HG03565 (cell line): ENCODE results near the gene ATXN1.
A peak's percentile ranks its signal among the peaks of the same experiment; 100 is the strongest.
"Not testable (repeated sequence)": the region's sequence is repeated elsewhere in the genome, so short reads cannot be mapped to it uniquely, and the experiment has no call there.

Experiments used
- ATAC-seq: cut with Tn5 transposase; IDR thresholded peaks from one replicate; pipeline ENCODE4 v1.9.1; 2021; ENCODE audit warnings: mild to moderate bottlenecking, moderate library complexity; ENCODE audit not compliant: unreplicated experiment

The ATXN1 gene

GRCh38 chr6:16468991-16469615, 292.2 kb downstream of the ATXN1 start:
- ATAC-seq: no peak

GRCh38 chr6:16466800-16467553, 294.3 kb downstream of the ATXN1 start:
- ATAC-seq: no peak

- no peak for ATAC-seq
Measured at GRCh38 chr6:16464045-16464444, 297.2 kb downstream of the ATXN1 start.

GRCh38 chr6:16463246-16463645, 298.0 kb downstream of the ATXN1 start:
- not testable (repeated sequence) for ATAC-seq

- no peak for ATAC-seq
Measured at GRCh38 chr6:16461491-16461890, 299.8 kb downstream of the ATXN1 start.

GRCh38 chr6:16459472-16459871, 301.8 kb downstream of the ATXN1 start:
- not testable (repeated sequence) for ATAC-seq

GRCh38 chr6:16452348-16452747, 308.9 kb downstream of the ATXN1 start:
- ATAC-seq: no peak

- no peak for ATAC-seq
Measured at GRCh38 chr6:16450821-16451220, 310.4 kb downstream of the ATXN1 start.

- ATAC-seq: no peak
Measured at GRCh38 chr6:16450285-16450684, 311.0 kb downstream of the ATXN1 start.

GRCh38 chr6:16446273-16446672, 315.0 kb downstream of the ATXN1 start:
- ATAC-seq: no peak

GRCh38 chr6:16442031-16442430, 319.2 kb downstream of the ATXN1 start:
- ATAC-seq: no peak

GRCh38 chr6:16441262-16441661, 320.0 kb downstream of the ATXN1 start:
- no peak for ATAC-seq

- no peak for ATAC-seq
Measured at GRCh38 chr6:16440636-16441212, 320.5 kb downstream of the ATXN1 start.

GRCh38 chr6:16438718-16439591, 322.3 kb downstream of the ATXN1 start:
- no peak for ATAC-seq

GRCh38 chr6:16437984-16438383, 323.3 kb downstream of the ATXN1 start:
- no peak for ATAC-seq

GRCh38 chr6:16437095-16437494, 324.2 kb downstream of the ATXN1 start:
- ATAC-seq: no peak

GRCh38 chr6:16436550-16436949, 324.7 kb downstream of the ATXN1 start:
- ATAC-seq: no peak

- no peak for ATAC-seq
Measured at GRCh38 chr6:16434885-16435284, 326.4 kb downstream of the ATXN1 start.

GRCh38 chr6:16433338-16433890, 327.8 kb downstream of the ATXN1 start:
- ATAC-seq: no peak

- peak; percentile 73 for ATAC-seq
Measured at GRCh38 chr6:16432075-16433032, 328.9 kb downstream of the ATXN1 start.
